ENCODE results near the gene NUP133.

NUP133 gene

DNA sequence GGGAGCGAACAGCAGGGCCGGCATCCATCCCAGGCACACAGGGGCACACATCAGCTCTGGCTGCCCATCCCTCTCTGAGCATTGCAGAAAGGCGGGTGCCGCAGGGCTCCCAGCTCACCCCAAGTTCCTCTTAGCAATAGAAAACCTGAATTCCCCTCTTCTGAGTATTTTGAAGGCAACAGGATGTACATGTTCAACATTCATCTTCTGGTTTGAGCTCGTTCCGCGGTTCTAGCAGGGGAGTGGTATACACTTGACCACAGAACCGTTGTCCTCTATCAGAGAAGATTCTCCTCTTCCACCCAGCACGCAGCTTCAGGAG lies 97.8 kb downstream of the NUP133 start:
- Histone ChIP-seq H3K4me3 (ENCODE audit: insufficient read depth, low read length, poor library complexity, severe bottlenecking) (no peak overlapping the region), H3K27ac (ENCODE audit: low read depth, low read length) (no peak overlapping the region), H3K9ac (ENCODE audit: low read length) (no peak overlapping the region), H3F3A (ENCODE audit: insufficient read depth) (no peaks in the 10 kb centered on the region), H3K9me3 (ENCODE audit: insufficient read depth, low read length) (no peaks in the 10 kb centered on the region), H2AFZ (ENCODE audit: low read depth, low read length, severe bottlenecking) (no peak overlapping the region), H4K20me1 (ENCODE audit: low read depth, low read length) (no peaks in the 10 kb centered on the region), H3K27me3 (ENCODE audit: low read length) (no peaks in the 10 kb centered on the region), H3K9me2 (replicated peaks; ENCODE audit: insufficient read depth, low read length) (no peaks in the 10 kb centered on the region), H3K36me3 (ENCODE audit: low read length) (no peaks in the 10 kb centered on the region), H3K79me2 (ENCODE audit: insufficient read depth, low read length) (no peaks in the 10 kb centered on the region), H3K4me2 (ENCODE audit: low read depth, low read length, poor library complexity, severe bottlenecking) (no peak overlapping the region)
- TF ChIP-seq, protein P1, sequence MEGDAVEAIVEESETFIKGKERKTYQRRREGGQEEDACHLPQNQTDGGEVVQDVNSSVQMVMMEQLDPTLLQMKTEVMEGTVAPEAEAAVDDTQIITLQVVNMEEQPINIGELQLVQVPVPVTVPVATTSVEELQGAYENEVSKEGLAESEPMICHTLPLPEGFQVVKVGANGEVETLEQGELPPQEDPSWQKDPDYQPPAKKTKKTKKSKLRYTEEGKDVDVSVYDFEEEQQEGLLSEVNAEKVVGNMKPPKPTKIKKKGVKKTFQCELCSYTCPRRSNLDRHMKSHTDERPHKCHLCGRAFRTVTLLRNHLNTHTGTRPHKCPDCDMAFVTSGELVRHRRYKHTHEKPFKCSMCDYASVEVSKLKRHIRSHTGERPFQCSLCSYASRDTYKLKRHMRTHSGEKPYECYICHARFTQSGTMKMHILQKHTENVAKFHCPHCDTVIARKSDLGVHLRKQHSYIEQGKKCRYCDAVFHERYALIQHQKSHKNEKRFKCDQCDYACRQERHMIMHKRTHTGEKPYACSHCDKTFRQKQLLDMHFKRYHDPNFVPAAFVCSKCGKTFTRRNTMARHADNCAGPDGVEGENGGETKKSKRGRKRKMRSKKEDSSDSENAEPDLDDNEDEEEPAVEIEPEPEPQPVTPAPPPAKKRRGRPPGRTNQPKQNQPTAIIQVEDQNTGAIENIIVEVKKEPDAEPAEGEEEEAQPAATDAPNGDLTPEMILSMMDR (IDR thresholded peaks at IDR 0.05; ENCODE audit: insufficient read depth, low read length, poor library complexity, severe bottlenecking) = no peak
- no peak for TF ChIP-seq EZH2phosphoT487 (conservative IDR thresholded peaks at IDR 0.05; ENCODE audit: low read length)

DNA sequence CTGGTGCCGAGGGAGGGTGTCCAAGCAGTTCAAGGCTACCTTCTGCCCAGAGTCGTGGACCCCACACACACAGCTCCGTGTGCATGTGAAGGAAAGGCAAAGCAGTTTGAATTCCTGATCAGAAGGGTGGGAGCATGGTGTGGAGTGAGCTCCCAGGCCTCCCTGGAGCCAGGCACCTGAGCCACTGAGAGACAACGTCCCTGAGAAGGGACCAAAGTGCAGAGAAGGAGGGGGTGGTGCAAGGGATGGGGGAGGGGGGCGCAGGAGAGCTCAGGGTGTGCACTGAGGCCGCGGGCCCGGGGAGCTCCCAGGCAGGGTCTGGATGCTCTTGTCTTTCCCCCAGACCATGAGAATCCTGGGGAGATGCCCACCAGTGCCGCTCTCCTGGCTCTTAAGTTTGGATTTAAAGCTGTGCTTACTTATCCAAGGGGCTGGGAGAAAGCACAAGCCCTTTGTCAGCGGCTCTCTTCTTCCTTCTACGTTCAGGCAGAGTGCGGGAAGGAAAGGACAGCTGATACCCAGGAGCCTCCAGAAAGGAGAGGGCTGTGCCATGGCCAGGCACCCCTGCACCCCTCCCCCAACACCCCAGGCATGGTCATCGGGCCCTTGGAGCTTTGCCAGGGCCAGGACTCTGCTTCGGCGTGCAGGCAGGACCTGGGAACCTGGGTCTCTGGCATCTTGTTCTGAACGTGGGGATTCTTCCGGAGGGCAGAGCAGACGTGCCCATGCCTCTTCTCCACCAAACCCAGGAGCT lies 98.3 kb downstream of the NUP133 start:
- H3K79me2 ChIP-seq (ENCODE audit: insufficient read depth, low read length) = no peaks in the 10 kb centered on the region
- TF ChIP-seq EZH2phosphoT487 (conservative IDR thresholded peaks at IDR 0.05; ENCODE audit: low read length) = no peak
- TF ChIP-seq, protein P1 (IDR thresholded peaks at IDR 0.05; ENCODE audit: insufficient read depth, low read length, poor library complexity, severe bottlenecking) = no peak

DNA sequence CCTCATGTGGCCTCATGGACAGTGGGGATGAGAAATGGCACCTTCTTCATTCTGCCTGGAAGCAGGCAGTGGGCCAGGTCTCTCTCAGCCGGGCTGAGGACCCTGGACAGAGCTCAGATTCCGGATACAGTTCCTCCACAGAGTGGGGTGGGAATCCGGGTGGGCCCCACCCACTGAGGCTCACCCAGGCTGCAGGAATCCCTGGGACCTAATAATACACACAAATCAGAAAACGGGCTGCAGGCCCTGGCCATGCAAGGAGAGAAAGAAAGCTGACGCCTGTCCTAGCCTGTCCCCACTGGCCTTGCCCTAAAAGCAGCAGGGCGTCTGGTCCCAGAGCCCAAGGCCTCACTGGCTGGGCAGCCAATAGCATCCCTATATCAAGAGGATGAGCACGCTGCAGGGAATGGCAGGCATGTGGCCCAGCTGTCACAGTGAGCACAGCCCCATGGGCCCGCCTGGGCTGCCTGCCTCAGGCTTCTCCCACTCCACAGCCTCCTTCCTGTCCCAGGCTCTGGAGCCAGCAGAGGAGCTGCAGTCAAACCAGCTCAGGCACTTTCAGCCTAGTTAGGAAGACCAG lies 99.6 kb downstream of the NUP133 start:
- Histone ChIP-seq H4K20me1 (ENCODE audit: low read depth, low read length) (no peaks in the 10 kb centered on the region), H3K27ac (ENCODE audit: low read depth, low read length) (no peak overlapping the region), H3K4me2 (ENCODE audit: low read depth, low read length, poor library complexity, severe bottlenecking) (no peak overlapping the region), H3K79me2 (ENCODE audit: insufficient read depth, low read length) (no peaks in the 10 kb centered on the region), H3K36me3 (ENCODE audit: low read length) (no peaks in the 10 kb centered on the region), H3K27me3 (ENCODE audit: low read length) (no peaks in the 10 kb centered on the region), H3K9ac (ENCODE audit: low read length) (no peak overlapping the region), H3K4me3 (ENCODE audit: insufficient read depth, low read length, poor library complexity, severe bottlenecking) (no peak overlapping the region), H3K9me2 (replicated peaks; ENCODE audit: insufficient read depth, low read length) (no peaks in the 10 kb centered on the region), H3F3A (ENCODE audit: insufficient read depth) (no peaks in the 10 kb centered on the region), H3K9me3 (ENCODE audit: insufficient read depth, low read length) (no peaks in the 10 kb centered on the region), H2AFZ (ENCODE audit: low read depth, low read length, severe bottlenecking) (no peak overlapping the region)
- no peak for TF ChIP-seq EZH2phosphoT487 (conservative IDR thresholded peaks at IDR 0.05; ENCODE audit: low read length)
- TF ChIP-seq, protein P1 (IDR thresholded peaks at IDR 0.05; ENCODE audit: insufficient read depth, low read length, poor library complexity, severe bottlenecking) = no peak

More for the DNA sequence above, 98.3 kb downstream of the NUP133 start:
- H3K27ac ChIP-seq (ENCODE audit: low read depth, low read length) = no peak overlapping the region
- H3F3A ChIP-seq (ENCODE audit: insufficient read depth) = no peaks in the 10 kb centered on the region
- no peak overlapping the region for H3K4me2 ChIP-seq (ENCODE audit: low read depth, low read length, poor library complexity, severe bottlenecking)
- H3K4me3 ChIP-seq (ENCODE audit: insufficient read depth, low read length, poor library complexity, severe bottlenecking) = no peak overlapping the region
- no peaks in the 10 kb centered on the region for H3K9me2 ChIP-seq (replicated peaks; ENCODE audit: insufficient read depth, low read length)
- no peak overlapping the region for H2AFZ ChIP-seq (ENCODE audit: low read depth, low read length, severe bottlenecking)
- no peak overlapping the region for H3K9ac ChIP-seq (ENCODE audit: low read length)
- H3K9me3 ChIP-seq (ENCODE audit: insufficient read depth, low read length) = no peaks in the 10 kb centered on the region
- H4K20me1 ChIP-seq (ENCODE audit: low read depth, low read length) = no peaks in the 10 kb centered on the region
- no peaks in the 10 kb centered on the region for H3K27me3 ChIP-seq (ENCODE audit: low read length)
- H3K36me3 ChIP-seq (ENCODE audit: low read length) = no peaks in the 10 kb centered on the region
